GM21576 (cell line): ENCODE data around the gene RALGAPB.
"Not testable (repeated sequence)": the region's sequence is repeated elsewhere in the genome, so short reads cannot be mapped to it uniquely, and the experiment has no call there.

ENCODE experiments used
- ATAC-seq: cut with Tn5 transposase; IDR thresholded peaks from one replicate; pipeline ENCODE4 v1.9.1; 2021; ENCODE audit warnings: mild to moderate bottlenecking, moderate library complexity; ENCODE audit not compliant: unreplicated experiment

RALGAPB gene

DNA sequence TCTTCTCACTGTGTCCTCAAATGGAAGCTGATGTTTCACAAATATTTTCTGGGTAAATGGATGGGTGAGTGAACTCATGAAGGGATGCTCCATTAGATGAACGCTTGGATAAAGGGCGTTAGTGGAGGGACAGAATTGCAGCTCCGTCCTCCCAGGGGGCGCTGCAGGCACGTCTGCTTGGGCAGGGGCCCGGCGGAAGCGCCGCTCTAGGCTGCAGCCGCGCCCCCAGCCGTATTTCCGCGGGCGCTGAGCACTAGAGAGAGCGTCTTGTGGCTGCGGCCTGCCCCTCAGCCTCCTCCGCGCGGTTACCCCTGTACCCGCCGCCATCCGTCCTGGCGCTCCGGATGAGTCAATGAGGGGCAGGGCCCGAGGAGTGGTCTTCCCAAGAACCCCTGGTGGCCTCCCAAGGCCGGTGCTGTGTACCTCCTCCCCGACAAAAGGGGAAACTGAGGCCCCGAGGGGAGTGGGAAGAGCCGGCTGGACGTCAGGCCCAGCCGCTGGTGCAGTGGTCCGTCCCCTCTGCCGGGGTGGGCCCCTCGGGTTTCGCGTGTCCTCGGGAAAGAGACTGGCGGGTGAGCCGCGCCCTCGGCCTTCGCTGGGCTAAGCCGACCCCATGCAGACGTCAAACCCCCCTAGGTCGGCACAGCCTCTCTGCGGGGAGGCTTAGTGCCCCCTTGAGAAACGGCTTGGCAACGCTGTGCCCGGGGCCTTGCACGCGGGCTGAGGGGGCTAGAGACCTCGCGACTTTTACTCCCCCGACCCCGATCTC, 26.0 kb upstream of the RALGAPB start:
- ATAC-seq: peak; percentile 70

DNA sequence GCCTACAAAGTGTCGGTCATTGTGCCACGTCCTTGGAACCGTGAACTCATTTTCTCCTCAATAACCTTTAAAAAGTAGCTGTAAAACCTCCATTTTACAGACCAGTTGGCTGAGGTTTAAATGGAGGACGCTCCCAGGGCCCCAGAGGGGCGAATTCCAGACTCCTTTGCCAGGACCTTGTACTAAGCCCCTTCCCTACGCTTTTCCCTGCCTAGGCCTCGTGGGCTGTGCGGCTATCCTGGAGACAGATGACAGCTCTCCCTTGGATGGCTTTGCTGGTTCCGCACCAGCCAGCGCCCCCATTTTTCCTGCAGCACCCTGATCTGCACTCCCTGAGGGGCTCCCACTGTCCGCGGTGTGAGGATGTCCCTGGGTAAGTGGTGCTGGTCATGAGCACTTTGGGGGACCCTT, 25.4 kb upstream of the RALGAPB start:
- no peak for ATAC-seq

DNA sequence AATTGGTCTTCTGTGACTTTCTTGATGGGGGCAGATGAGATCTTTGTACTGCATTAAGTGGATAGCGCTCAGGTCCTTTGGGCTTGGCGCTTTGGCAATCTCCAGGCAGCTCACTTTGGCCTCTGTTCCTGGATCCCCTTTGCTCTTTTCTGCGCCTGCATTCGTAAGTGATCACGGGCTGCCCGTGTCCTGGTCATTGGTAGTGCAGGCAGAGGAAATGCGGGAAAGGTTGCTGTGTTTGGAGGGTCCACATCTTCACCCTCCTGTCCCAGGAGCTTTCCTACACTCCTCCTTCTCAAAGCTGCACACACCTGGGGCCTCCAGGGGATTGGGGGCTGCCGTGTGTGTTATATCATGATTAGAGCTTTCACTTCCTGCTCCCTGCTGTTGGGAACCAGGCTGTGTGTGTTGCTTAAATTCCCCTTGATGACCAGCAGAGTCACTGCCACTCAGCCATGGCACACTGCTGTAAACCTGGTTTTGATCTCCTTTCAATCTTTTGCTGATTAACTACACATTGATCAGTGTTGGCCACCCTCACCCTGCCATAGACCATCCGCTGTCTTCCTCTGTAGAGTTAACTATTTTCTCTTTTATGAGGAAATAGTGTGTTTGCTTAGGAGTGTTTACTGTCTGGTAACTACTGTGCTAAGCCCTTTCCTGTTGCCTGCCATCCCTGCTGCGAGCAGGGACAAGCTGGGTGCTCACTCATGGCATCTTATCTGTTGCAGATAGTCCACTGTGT, 24.5 kb upstream of the RALGAPB start:
- ATAC-seq: no peak

DNA sequence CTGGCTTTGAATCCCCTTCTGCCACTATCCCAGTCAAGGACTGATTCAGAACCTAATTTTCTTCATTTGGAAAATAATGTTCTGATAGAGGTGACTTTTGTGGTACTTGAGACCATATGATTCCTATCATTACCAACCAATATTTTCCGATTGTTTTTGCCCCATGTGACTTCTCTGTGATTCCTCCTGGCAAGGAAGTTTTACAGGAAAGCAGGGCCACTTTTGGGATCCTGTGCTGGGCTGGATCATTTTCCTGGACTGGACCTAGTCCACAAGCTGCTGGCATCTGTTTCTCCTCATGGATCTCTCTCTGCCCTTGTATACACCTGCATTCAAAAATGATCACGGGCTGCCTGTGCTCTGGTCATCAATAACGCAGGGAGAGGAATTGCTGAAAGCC, 23.6 kb upstream of the RALGAPB start:
- ATAC-seq: no peak

DNA sequence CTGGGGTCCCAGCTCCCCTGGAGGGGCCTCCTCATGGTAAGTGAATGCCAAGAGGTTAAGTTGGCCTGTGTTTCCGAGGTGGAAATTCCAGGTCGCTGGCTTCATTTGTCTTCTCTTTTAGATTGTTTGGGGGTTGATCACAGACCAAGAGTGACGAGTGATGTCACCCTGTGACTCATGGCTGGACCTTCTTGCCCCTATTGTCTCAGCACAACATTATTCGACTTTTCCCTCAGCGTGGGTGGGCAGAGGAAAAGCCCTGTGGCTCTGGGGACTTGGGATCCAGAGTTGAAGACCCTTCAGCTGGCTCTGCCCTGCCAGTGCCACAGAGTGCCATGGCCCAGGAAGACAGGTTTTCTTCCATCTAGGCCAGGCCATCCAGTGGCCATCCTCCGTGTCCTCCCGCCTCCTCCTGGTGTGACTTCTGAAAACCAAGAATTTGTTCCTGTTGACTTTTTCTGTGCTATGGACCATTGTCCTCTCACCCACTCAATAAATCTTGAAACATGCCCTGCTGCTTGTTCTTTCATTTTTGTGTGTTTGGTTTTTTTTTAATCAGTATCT, 22.1 kb upstream of the RALGAPB start:
- ATAC-seq: no peak

DNA sequence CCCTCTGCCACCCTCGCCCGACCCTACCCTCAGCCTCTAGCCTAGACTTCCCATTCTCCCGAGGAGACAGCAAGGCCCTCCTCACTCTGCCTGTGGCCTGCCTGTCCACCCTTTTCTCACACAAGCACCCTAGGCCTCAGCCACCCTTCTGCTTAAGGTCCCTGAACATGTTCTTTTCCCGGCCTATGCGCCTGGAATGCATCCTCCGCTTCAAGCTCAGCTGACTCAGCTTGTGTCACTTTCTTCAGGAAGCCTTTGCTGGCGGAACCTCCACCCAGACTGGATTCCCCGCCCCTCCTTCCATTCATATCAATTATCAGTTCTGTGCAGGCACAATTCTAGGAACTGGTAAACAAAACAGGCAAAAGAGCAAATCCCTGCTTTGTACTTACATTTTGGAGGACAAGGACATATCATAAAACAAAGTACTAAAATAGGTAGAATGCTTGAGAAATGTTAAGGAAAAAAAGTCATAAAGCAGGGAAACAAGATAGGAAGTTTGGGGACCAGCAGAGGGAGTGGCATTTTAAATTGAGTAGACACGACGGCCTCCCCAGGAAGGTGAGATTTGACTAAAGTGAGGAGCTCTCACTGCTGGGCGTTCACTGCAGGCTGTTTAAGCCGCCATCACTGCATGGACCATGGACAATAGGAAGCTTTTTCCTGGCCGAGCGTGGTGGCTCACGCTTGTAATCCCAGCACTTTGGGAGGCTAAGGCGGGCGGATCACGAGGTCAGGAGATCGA, 19.6 kb upstream of the RALGAPB start:
- ATAC-seq: no peak

DNA sequence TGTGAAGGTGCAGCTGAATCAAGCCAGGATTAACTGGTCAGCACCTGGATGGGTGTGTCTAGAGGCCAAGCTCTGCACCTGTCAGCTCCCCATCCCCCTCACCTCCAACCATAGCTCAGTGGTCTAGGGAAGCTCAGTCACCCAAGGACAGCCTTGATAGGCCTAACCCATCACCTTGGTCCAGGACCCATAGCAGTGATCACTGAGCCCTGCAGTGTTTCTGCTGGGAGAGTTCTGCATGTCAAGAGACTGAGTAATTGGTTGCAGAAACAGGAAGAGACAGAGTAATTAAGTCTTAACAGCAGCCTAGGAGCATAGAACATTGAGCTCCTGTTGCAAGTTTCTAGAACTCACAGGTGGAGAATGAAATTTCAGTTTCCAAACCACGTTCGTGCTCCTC, 18.7 kb upstream of the RALGAPB start:
- peak; percentile 76 for ATAC-seq

DNA sequence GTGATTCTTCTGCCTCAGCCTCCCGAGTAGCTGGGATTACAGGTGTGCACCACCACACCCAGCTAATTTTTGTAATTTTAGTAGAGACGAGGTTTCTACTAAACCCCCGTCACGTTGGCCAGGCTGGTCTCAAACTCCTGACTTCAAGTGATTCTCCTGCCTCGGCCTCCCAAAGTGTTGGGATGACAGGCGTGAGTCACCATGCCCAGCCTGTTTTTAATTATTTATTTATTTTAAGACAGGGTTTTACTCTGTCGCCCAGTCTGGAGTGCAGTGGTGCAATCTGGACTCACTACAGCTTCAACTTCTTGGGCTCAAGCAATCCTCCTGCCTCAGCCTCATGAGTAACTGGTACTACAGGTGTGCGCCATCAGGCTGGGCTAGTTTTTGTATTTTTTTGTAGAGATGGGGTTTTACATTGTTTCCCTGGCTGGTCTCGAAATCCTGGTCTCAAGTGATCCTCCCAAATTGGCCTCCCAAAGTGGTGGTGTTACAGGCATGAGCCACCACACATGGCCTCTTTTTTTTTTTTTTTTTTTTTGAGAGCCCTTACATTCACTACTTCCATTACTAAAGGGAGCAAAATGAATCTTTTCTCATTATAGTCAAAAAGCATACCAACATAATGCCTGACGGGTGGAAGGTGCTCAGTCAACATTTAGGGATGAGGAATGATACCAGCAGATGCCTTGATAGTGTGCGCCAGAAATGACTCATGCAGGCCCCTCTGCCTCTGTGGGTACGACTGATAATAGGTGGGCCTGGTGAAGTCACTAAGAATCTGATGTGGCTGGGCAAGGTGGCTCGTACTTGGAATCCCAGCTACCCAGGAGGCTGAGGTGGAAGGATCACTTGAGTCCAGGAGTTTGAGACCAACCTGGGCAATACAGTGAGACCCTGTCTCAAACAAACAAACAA, 17.8 kb upstream of the RALGAPB start:
- ATAC-seq: no peak

DNA sequence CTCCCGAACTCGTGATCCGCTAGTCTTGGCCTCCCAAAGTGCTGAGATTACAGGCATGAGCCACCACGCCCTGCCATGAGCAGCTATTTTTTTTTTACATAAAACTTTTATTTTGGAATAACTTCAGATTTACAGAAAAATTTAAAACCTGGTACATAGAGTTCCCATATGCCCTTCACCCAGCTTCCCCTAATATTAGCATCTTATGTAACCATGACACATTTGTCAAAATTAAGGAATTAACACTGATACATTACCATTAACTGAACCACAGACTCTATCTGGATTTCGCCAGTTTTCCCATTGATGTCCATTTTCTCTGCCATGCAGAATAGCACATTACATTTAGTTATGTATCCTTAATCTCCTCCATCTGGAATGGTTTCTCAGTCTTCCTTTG, 14.3 kb upstream of the RALGAPB start:
- ATAC-seq: no peak

DNA sequence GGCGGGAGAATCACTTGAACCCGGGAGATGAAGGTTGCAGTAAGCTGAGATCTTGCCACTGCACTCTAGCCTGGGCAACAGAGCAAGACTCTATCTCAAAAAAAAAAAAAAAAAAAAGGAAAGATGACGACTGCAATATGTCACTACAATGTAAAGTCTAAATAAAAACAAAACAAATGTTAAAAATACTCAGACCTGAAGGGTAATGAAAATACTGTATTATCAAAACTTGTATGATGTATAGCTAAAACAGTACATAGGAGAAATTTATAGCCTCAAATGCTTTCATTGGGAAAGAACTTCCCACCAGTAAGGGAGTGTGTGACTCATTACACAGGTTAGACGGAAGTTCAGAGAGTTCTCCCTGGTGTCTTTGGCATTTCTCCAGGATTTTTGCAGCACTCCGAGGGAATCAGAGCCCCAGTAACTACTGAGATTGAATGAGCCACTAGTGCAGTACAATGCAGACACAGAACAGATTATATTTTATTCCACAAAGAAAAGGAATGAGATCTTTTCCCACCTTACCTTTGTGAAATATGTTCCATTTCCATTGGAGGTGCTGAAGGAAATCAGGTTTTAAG, 12.5 kb upstream of the RALGAPB start:
- ATAC-seq: no peak

DNA sequence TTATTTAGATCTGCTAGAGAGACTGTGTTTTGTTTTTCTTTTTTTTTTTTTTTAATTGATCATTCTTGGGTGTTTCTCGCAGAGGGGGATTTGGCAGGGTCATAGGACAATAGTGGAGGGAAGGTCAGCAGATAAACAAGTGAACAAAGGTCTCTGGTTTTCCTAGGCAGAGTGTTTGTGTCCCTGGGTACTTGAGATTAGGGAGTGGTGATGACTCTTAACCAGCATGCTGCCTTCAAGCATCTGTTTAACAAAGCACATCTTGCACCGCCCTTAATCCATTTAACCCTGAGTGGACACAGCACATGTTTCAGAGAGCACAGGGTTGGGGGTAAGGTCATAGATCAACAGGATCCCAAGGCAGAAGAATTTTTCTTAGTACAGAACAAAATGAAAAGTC, 12.0 kb upstream of the RALGAPB start:
- ATAC-seq: not testable (repeated sequence)

DNA sequence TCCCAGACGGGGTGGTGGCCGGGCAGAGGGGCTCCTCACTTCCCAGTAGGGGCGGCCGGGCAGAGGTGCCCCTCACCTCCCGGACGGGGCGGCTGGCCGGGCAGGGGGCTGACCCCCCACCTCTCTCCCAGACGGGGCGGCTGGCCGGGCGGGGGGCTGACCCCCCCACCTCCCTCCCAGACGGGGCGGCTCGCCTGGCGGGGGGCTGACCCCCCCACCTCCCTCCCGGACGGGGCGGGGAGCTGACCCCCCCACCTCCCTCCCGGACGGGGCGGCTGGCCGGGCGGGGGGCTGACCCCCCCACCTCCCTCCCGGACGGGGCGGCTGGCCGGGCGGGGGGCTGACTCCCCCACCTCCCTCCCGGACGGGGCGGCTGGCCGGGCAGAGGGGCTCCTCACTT, 11.5 kb upstream of the RALGAPB start:
- not testable (repeated sequence) for ATAC-seq

DNA sequence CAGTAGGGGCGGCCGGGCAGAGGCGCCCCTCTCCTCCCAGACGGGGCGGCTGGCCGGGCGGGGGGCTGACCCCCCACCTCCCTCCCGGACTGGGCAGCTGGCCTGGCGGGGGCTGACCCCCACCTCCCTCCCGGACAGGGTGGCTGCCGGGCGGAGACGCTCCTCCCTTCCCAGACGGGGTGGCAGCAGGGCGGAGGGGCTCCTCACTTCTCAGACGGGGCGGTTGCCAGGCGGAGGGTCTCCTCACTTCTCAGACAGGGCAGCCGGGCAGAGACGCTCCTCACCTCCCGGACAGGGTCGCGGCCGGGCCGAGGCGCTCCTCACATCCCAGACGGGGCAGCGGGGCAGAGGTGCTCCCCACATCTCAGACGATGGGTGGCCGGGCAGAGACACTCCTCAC, 11.1 kb upstream of the RALGAPB start:
- not testable (repeated sequence) for ATAC-seq

DNA sequence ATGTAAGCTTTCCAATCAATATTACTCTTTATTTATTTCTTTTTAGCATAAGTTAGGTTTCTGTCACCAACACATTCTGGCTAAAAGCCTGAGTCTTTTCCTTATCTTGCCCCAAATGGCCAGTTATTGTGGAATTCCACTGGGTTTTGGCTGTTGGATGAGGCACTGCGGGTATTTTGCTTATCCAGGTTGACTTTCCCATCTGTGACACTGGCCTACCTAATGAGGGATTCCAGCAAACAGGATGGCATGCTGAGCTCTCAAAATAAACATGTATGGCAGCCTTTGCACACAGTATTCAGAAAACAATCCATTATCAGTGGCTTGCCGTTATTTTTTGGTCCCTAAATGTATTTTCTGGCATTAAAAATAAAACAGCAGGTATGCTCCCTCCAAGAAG, 6.5 kb upstream of the RALGAPB start:
- no peak for ATAC-seq

DNA sequence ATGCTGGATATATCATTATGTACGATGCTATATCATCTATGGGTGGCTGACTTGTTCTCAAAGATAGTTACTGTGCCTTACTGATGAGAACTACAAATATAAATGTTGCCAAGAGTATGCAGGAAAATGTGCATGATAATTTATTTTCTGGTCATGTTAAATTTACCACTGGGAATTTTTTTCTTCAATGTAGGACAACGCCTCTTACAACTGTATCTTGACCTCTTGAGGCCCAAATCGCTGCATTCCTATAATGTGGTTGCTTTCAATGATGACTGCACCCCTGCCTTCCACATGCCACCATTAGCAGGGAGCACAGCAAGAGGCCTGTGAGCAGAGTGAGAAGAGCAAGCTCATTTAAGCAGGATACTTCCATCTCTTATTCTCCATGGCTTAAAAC, 5.7 kb upstream of the RALGAPB start:
- no peak for ATAC-seq

DNA sequence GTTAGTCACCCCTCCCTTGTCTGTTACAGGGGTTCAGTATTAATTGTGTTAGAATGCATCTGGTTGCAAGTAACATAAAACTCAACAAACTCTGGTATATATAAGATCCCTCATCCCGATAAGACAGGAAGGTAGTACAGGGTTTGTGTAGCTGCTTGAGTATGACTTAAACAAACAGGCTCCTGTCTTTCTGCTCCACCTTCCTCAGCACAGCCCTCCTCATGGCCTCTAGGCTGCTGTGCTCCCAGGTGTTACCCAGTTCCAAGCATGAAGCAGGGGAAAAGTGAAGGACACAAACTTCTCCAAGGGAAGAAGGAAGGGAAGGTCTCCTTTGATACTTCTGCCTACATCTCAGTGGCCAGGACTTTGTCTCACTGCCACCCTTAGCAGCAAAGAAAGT, 1.4 kb upstream of the RALGAPB start:
- ATAC-seq: no peak

DNA sequence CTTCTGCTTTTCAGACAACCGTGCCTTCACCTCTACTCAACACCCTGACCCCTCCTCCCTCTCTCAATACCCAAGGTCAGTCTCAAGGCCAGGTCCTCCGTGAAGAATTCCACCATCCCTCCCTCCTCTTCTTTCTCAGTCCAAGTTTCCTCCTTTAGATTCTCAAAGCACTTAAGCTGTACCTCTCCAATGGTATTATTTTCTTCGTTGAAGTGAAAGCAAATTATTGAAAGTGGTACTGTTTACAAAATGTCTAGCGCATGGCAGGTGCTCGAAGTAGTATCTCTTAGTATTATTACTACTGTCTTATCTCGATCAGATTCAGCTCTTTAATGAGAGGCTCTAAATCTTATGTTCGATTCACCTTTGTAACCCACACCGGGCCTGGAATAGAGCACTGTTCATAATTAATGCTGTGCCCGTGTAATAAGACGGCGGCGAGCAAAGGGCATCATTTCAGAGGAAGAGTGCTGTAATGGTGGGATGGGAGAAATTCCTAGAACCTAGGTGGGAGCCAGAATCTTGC, 593 bp upstream of the RALGAPB start:
- no peak for ATAC-seq

DNA sequence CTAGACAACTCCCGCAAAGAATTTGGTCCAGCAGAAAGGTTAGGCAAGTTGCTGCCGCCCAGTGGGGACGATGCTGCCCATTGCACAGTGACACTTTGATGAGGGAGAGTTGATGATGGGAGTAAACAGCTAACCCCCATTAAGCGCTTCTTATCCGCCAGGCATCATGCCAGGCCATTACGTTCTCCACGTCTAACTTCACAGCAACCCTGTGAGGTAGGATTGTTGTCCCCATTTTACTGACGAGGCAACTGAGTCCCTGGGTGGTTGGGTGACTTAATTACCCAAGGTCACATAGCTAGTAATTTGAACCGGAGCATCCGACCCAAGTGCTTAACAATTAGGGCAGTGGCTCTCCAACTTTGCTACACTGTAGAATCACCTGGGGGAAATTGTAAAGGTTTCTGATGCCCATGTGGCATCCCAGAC, 738 bp downstream of the RALGAPB start:
- ATAC-seq: no peak

DNA sequence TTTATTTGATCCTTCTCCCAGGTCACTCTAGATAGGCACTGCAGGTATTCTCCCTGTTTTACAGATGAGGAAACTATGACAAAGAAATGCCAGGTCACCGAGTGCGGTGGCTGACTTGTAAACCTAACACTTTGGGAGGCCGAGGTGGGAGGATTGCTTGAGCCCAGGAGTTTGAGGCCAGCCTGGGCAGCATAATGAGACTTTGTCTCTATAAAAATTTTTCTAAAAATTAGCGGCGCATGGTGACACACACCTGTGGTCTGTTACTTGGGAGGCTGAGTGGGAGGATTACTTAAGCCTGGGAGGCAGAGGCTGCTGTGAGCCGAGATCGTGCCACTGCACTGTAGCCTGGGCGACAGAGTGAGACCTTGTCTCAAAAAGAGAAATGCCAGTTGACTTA, 5.1 kb downstream of the RALGAPB start:
- no peak for ATAC-seq

DNA sequence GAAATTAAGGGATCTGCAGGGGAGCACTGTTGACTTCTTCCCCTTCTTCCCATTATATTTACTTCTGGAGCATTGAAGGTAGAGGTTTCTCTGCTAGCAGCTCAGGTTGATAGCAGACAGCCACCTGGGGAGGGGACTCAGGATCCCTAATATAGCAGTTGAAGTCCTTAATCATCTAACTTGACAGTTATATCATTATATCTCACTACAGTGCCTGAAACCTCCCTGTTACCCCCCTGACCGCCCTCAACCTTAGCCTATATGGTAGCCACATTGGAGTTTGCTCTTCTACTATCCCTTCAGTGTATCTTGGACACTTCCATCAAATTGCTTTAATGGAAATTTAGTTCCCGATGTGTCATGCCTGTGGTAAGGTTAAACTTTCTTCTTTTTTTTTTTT, 7.0 kb downstream of the RALGAPB start:
- ATAC-seq: no peak
